ENCODE measurements around the gene ATF5.
"Not testable (repeated sequence)": the region's sequence is repeated elsewhere in the genome, so short reads cannot be mapped to it uniquely, and the experiment has no call there.

DNA sequence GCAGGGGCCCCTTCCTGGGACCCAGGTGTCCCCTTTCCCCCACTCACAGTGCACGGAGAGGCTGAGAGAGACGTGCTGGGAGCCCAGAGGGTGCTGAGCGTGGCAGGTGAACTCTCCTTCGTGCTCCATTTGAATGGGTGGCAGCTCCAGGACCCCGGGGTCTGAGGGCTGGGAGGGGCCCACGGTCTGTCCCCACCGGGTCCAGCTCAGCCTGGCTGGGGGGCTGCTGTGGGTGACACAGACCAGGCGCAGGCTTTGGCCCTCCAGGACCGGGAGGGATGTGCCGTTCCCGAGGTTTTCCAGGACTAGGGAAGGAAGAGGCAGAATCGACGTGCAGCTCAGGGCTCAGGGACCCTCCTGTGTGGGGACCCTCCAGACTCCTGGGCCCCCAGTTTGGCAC is 29.6 kb downstream of the ATF5 start:
- TF ChIP-seq, protein P1, sequence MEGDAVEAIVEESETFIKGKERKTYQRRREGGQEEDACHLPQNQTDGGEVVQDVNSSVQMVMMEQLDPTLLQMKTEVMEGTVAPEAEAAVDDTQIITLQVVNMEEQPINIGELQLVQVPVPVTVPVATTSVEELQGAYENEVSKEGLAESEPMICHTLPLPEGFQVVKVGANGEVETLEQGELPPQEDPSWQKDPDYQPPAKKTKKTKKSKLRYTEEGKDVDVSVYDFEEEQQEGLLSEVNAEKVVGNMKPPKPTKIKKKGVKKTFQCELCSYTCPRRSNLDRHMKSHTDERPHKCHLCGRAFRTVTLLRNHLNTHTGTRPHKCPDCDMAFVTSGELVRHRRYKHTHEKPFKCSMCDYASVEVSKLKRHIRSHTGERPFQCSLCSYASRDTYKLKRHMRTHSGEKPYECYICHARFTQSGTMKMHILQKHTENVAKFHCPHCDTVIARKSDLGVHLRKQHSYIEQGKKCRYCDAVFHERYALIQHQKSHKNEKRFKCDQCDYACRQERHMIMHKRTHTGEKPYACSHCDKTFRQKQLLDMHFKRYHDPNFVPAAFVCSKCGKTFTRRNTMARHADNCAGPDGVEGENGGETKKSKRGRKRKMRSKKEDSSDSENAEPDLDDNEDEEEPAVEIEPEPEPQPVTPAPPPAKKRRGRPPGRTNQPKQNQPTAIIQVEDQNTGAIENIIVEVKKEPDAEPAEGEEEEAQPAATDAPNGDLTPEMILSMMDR (IDR thresholded peaks at IDR 0.05), result not testable (repeated sequence)
- not testable (repeated sequence) for TF ChIP-seq EZH2 (IDR thresholded peaks at IDR 0.05; ENCODE audit: borderline replicate concordance, insufficient read depth, low read depth, low read length, poor library complexity, severe bottlenecking)

Data from B cell (primary cell).